Left ventricle myocardium inferior (tissue), 1 donor: Measurements from ENCODE around the gene NDOR1. TPM values are rescaled to one million over a fixed set of nuclear protein-coding genes. Genes with fewer than 3 reads are reported as not detected.

Experiments used
- DNase-seq: peaks from one replicate; pipeline ENCODE4 v3.0.0-alpha.2; 2020
- H3K27ac ChIP-seq: fragments of 200-600 bp; replicated peaks from 2 replicates; pipeline ENCODE4 v1.8.0; 2021
- H3K27me3 ChIP-seq: fragments of 200-600 bp; 2 replicates; pipeline ENCODE4 v1.8.0; 2021; ENCODE audit warnings: low read depth
- H3K36me3 ChIP-seq: fragments of 200-600 bp; 2 replicates; pipeline ENCODE4 v1.8.0; 2021
- H3K4me1 ChIP-seq: fragments of 200-600 bp; 2 replicates; pipeline ENCODE4 v1.8.0; 2021
- H3K4me3 ChIP-seq: fragments of 200-600 bp; 2 replicates; pipeline ENCODE4 v1.8.0; 2021; ENCODE audit warnings: mild to moderate bottlenecking, moderate library complexity
- H3K9me3 ChIP-seq: fragments of 200-600 bp; replicated peaks from 2 replicates; pipeline ENCODE4 v1.8.0; 2021
- intact Hi-C: fragments of 100-400 bp; cut with micrococcal nuclease; formaldehyde crosslinking; loops from one replicate; pipeline ENCODE4 v1.11.0; 2022
- total RNA-seq: library from RNA; stranded (reverse); fragmentation: NEBNext Ultra II Directional; extraction: Animal tissue kit (Norgen Biotek cat#: 25700); gene quantifications from one replicate; pipeline ENCODE4 v1.2.1, GENCODE V29; 2021
- TF ChIP-seq, protein P1 (sequence below): fragments of 200-600 bp; IDR thresholded peaks from 2 replicates; pipeline ENCODE4 v1.8.0; 2021; ENCODE audit warnings: antibody characterized with exemption, mild to moderate bottlenecking, borderline replicate concordance
- donor health status: DM: no; HTN: yes; CAD: no; lungs with severe emphysema.

The NDOR1 gene
- total RNA-seq, 1 donor from 2014 or later, result 6.5 TPM

DNA sequence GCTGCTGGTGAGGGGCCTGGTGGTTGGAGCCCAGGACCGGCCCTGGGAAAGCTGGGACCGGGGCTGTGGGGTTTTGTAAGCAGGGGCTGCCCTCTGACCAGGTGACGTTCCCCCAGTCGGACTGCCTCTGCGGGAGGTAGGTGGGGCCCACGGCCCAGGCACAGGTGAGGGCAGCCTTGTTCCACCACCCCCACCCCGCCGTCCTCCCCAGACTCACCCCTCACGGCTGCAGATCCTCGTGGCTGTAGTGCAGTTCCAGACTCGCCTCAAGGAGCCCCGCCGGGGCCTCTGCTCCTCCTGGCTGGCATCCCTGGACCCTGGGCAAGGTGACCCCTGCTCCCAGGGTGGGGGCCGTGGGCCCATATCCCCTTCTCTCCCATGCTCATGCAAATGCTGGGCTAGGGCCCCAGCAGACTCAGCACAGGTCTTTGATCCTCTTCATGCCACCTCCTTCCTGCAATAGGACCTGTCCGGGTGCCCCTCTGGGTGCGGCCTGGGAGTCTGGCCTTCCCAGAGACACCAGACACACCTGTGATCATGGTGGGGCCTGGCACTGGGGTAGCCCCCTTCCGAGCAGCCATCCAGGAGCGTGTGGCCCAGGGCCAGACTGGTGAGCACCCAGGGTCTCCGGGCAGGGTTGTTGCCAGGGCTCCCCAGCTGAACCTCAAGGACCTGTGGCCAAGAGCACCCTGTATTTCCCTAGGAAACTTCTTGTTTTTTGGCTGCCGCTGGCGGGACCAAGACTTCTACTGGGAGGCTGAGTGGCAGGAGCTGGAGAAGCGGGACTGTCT, 9.9 kb downstream of the NDOR1 start:
- Histone ChIP-seq H3K4me1 (peaks cover 29% of the 10 kb centered on the region), H3K27ac (no peak overlapping the region), H3K36me3 (peaks cover 15% of the 10 kb centered on the region), H3K9me3 (no peaks in the 10 kb centered on the region), H3K4me3 (no peak overlapping the region), H3K27me3 (no peaks in the 10 kb centered on the region)
- DNase-seq, result no peak
- intact Hi-C loops, result no loop called here
- TF ChIP-seq, protein P1, sequence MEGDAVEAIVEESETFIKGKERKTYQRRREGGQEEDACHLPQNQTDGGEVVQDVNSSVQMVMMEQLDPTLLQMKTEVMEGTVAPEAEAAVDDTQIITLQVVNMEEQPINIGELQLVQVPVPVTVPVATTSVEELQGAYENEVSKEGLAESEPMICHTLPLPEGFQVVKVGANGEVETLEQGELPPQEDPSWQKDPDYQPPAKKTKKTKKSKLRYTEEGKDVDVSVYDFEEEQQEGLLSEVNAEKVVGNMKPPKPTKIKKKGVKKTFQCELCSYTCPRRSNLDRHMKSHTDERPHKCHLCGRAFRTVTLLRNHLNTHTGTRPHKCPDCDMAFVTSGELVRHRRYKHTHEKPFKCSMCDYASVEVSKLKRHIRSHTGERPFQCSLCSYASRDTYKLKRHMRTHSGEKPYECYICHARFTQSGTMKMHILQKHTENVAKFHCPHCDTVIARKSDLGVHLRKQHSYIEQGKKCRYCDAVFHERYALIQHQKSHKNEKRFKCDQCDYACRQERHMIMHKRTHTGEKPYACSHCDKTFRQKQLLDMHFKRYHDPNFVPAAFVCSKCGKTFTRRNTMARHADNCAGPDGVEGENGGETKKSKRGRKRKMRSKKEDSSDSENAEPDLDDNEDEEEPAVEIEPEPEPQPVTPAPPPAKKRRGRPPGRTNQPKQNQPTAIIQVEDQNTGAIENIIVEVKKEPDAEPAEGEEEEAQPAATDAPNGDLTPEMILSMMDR, result no peak

DNA sequence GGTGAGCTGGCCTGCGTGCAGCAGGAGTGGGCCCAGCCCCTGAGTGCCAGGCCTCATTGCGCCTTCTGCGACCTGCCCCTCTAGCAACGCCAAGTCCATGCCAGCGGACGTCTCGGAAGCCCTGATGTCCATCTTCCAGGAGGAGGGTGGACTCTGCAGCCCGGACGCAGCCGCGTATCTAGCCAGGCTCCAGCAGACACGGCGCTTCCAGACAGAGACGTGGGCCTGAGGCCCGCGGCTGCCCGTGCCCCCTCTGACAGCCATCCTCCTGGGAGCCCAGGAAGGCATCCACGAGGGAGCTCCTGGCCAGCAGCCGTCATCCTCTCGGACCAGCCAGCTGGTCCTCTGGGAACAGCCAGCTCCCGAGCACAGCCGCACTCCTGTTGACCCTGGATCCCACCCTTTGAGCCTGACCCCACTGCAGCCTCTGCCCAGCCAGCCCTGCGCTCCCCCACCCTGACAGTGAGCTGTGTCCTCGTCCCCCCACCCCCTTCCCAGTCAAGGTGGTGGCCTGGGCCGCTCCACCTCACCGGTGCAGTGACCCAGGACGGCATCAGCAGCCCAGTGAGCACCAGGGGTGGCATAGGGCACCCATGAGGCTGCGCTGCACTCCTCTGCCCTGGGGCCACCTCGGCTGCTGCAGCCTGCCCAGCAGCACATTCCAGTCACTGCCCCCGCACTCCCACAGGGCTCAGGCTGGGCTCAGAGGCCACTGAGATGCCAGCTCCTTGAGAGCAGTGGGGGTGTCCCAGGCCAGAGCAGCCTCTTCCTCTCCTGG, 10.9 kb downstream of the NDOR1 start:
- intact Hi-C loops, result no loop called here
- Histone ChIP-seq H3K4me1 (peaks cover 37% of the 10 kb centered on the region), H3K27ac (no peak overlapping the region), H3K27me3 (no peaks in the 10 kb centered on the region), H3K36me3 (peaks cover 15% of the 10 kb centered on the region), H3K9me3 (no peaks in the 10 kb centered on the region), H3K4me3 (no peak overlapping the region)
- no peak for DNase-seq
- TF ChIP-seq, protein P1, result no peak

DNA sequence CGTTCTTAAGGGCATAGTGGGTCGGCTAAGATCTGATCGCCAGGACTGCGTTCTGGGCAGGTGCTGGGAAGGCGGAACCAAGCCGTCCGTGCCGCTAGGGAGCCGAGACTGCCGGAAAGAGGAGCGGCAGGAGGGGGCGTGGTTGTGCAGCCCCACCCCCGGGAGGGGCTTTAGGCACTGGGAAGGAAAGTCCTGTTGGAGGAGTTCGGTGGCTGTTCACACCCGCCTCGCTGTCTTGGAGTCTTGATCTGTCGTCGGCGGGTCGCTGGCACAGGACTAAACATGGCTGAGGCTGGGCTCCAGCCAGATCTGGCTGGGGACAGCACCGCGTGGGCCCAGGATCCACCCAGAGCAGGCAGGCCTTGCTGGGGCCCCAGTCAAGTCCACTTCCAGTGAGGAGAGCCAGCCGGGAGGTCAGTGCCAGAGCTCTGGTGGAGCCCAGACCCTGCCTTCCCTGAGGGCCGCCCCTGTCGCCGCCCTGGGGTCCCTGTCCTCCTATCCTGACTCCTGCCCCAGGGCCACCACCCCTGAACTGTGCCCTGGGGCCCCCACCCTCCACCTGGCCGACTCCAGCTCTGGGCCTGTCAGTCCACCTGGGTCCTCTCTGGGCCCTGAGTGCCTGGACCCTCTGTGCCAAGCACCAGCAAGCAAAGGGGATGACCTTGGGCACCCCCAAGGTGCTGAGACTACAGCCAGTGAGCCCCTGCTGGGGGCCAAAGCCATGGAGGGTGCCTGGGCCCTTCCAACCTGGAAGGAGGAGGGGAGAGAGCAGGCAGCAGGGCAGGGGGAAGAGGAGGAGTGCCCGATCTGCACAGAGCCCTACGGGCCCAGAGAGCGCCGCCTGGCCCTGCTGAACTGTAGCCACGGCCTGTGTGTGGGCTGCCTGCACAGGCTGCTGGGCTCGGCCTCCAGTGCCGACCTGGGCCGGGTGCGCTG, 12.0 kb downstream of the NDOR1 start:
- peak; percentile 75 for DNase-seq
- TF ChIP-seq, protein P1, result no peak
- Histone ChIP-seq H3K27ac (peak overlapping the region; percentile 66), H3K36me3 (peaks cover 15% of the 10 kb centered on the region), H3K27me3 (no peaks in the 10 kb centered on the region), H3K4me3 (peak overlapping the region; percentile 59), H3K4me1 (peaks cover 45% of the 10 kb centered on the region), H3K9me3 (no peaks in the 10 kb centered on the region)
- intact Hi-C loops, result no loop called here

DNA sequence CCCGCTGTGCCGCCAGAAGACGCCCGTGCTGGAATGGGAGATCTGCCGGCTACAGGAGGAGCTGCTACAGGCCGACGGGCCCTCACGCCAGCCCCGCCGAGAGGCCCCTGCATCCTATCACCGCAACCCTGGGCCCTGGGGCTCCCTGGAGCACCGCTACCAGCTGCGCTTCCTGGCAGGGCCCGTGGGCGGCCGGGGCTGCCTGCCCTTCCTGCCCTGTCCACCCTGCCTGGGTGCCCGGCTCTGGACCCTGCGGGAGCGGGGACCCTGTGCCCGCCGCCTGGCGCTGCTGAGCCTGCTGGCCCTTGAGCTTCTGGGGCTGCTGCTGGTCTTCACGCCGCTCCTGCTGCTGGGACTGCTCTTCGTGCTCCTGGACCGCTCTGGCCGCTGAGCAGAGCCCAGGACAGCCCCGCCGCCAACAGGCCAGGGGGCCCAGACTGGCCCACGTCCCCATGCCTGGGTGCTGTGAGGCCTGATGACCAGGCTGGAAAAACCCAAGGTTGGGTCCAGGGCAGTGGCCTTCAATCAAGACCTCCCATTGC, 12.8 kb downstream of the NDOR1 start:
- Histone ChIP-seq H3K27me3 (no peaks in the 10 kb centered on the region), H3K4me3 (peak overlapping the region; percentile 59), H3K27ac (peak overlapping the region; percentile 66), H3K36me3 (peaks cover 15% of the 10 kb centered on the region), H3K4me1 (peaks cover 52% of the 10 kb centered on the region), H3K9me3 (no peaks in the 10 kb centered on the region)
- intact Hi-C loops, result no loop called here
- TF ChIP-seq, protein P1, result no peak
- no peak for DNase-seq

DNA sequence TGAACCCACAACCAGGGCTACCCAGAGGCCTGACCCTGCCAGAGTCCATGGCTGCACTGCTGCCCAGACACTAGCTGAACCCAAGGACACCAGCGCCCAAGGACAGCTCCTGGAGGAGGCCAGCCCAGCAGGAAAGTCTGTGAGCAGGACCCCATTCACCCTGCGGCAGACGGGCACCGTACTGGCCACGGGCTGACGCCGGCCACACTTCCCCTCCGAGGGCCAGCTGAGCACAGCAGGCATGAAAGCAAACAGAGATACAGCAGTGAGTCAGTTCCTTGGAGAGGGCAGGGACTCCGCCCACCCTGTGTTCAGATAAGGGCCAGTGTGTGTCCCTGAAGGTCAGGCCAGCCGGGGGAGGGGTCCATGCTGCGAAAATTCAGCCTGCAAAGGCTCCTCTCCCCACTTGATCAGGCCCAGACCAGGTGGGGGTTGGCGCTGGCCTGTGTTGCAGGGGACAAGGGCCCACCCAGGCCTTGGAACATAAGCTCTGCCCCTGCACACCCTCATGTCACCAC, 13.3 kb downstream of the NDOR1 start:
- DNase-seq, result no peak
- intact Hi-C loops, result no loop called here
- TF ChIP-seq, protein P1, result no peak
- H3K36me3 ChIP-seq, result peaks cover 15% of the 10 kb centered on the region
- peak overlapping the region; percentile 66 for H3K27ac ChIP-seq
- peaks cover 55% of the 10 kb centered on the region for H3K4me1 ChIP-seq
- no peaks in the 10 kb centered on the region for H3K27me3 ChIP-seq
- no peaks in the 10 kb centered on the region for H3K9me3 ChIP-seq
- peak overlapping the region; percentile 59 for H3K4me3 ChIP-seq
